Measurements from ENCODE around the gene STN1.

GRCh38 chr10:103879409-103879808 lies 38.6 kb downstream of the STN1 start:
- TF ChIP-seq CTCF (IDR thresholded peaks at IDR 0.05; ENCODE audit: insufficient read depth, low read depth, low read length) (no peak), EZH2 (IDR thresholded peaks at IDR 0.05; ENCODE audit: insufficient read depth, low read length) (no peak)

All from astrocyte (in vitro differentiated cells and primary cell).